ENCODE results near the gene BRWD1. TPM values are rescaled to one million over a fixed set of nuclear protein-coding genes. Genes with fewer than 3 reads are reported as not detected.
"Not testable (repeated sequence)": the region's sequence is repeated elsewhere in the genome, so short reads cannot be mapped to it uniquely, and the experiment has no call there.

Gene BRWD1
- polyA plus RNA-seq, 4 donors, result 8.6 to 33.5 (median 9.9) TPM

DNA sequence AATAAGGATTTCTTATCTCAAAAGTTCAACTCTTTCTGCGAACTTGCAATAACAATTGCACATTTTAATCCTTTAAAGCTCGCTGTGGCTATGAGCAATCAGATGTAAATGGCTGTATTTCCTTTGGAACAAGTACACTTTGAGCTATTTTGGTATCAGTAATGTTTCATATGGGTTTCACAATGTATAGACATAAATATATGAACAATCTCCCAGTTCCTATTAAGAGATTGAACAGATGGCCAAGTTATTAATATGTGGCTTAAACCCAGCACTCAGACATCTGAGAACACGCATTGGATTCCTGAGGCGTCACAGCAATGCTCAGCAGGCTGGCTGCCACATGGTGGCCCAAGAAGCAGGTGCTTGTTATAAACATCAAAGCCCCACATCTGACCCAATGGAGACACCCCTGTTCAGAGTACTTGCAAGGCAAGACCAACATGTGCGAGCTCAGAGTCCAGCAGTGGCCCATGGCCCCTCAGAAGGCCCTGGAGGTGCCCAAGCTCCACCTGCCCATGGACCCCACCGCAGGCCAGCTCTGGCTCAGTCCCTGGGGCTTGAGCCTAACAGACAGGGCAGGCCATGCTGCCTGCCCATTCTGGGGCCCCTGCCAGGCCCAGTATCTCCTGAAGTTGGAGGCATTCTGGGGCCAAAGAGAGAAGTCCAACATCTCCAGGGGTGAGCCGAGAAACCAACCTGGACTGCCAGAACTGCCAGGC lies 153.9 kb downstream of the BRWD1 start:
- WGBS, 3 donors, result 80 to 86% (median 83%) methylated on average over 7 of the region's 7 CpGs
- no peak for FAIRE-seq
- Histone ChIP-seq H3K27me3 (ENCODE audit: control insufficient read depth in 3 of 3, insufficient read depth in 3 of 3, low read length in 3 of 3) (peaks cover 0 to 2% (median 0%) of the 10 kb centered on the region in 3 donors), H3K4me3 (ENCODE audit: low read depth in 1 of 3, low read length in 3 of 3) (no peak overlapping the region), H3K9me3 (ENCODE audit: control insufficient read depth in 2 of 2, insufficient read depth in 1 of 2, low read depth in 1 of 2, low read length in 1 of 2) (peaks cover 0 to 6% of the 10 kb centered on the region in 2 donors), H3K36me3 (ENCODE audit: control insufficient read depth in 3 of 3, insufficient read depth in 2 of 3, low read depth in 1 of 3, low read length in 3 of 3) (no peaks in the 10 kb centered on the region), H3K27ac (ENCODE audit: low read depth in 1 of 3, low read length in 2 of 3) (no peak overlapping the region), H3K4me1 (ENCODE audit: control insufficient read depth in 3 of 3, insufficient read depth in 2 of 3, low read depth in 1 of 3, low read length in 2 of 3) (no peaks in the 10 kb centered on the region)
- DNase-seq, result no peak

DNA sequence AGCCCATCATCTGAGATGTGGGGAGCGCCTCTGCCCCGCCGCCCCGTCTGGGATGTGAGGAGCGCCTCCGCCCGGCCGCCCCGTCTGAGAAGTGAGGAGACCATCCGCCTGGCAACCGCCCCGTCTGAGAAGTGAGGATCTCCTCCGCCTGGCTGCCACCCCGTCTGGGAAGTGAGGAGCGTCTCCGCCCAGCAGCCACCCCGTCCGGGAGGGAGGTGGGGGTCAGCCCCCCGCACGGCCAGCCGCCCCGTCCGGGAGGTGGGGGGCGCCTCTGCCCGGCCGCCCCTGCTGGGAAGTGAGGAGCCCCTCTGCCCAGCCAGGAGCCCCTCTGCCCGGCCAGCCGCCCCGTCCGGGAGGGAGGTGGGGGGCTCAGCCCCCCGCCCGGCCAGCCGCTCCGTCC lies 156.2 kb downstream of the BRWD1 start:
- 95 to 97% (median 97%) methylated on average over 26 to 34 of the region's 34 CpGs for WGBS, 3 donors
- not testable (repeated sequence) for H3K4me3 ChIP-seq (ENCODE audit: low read depth in 1 of 3, low read length in 3 of 3); H3K27ac ChIP-seq (ENCODE audit: low read depth in 1 of 3, low read length in 2 of 3); DNase-seq; H3K9me3 ChIP-seq (ENCODE audit: control insufficient read depth in 2 of 2, insufficient read depth in 1 of 2, low read depth in 1 of 2, low read length in 1 of 2); FAIRE-seq; H3K27me3 ChIP-seq (ENCODE audit: control insufficient read depth in 3 of 3, insufficient read depth in 3 of 3, low read length in 3 of 3); H3K4me1 ChIP-seq (ENCODE audit: control insufficient read depth in 3 of 3, insufficient read depth in 2 of 3, low read depth in 1 of 3, low read length in 2 of 3); H3K36me3 ChIP-seq (ENCODE audit: control insufficient read depth in 3 of 3, insufficient read depth in 2 of 3, low read depth in 1 of 3, low read length in 3 of 3)

DNA sequence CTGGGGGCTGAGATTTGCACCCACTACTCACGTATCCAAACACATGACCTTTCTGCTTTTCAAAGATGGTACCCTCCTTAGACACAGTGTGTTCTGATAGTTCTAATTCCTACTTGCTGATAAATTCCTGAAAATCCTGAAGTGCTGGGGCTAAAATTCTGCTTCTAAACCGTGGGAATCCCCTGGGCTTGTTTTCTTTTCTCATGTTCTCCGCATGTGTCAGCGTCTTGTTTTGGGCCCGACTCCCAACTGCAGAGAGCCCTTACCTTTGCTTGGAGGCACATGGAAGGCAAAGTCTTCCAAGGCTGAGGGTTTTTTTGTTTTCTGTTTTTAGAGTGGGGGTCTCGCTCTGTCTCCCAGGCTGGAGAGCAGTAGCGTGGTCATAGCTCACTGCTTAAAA lies 157.4 kb downstream of the BRWD1 start:
- Histone ChIP-seq H3K4me3 (ENCODE audit: low read depth in 1 of 3, low read length in 3 of 3) (no peak overlapping the region), H3K27ac (ENCODE audit: low read depth in 1 of 3, low read length in 2 of 3) (no peak overlapping the region), H3K4me1 (ENCODE audit: control insufficient read depth in 3 of 3, insufficient read depth in 2 of 3, low read depth in 1 of 3, low read length in 2 of 3) (no peaks in the 10 kb centered on the region), H3K36me3 (ENCODE audit: control insufficient read depth in 3 of 3, insufficient read depth in 2 of 3, low read depth in 1 of 3, low read length in 3 of 3) (no peaks in the 10 kb centered on the region), H3K27me3 (ENCODE audit: control insufficient read depth in 3 of 3, insufficient read depth in 3 of 3, low read length in 3 of 3) (no peaks in the 10 kb centered on the region), H3K9me3 (ENCODE audit: control insufficient read depth in 2 of 2, insufficient read depth in 1 of 2, low read depth in 1 of 2, low read length in 1 of 2) (no peaks in the 10 kb centered on the region)
- FAIRE-seq (no peak), DNase-seq (no peak)
- WGBS, 3 donors, result 87 to 92% (median 90%) methylated on average over 7 of the region's 7 CpGs

DNA sequence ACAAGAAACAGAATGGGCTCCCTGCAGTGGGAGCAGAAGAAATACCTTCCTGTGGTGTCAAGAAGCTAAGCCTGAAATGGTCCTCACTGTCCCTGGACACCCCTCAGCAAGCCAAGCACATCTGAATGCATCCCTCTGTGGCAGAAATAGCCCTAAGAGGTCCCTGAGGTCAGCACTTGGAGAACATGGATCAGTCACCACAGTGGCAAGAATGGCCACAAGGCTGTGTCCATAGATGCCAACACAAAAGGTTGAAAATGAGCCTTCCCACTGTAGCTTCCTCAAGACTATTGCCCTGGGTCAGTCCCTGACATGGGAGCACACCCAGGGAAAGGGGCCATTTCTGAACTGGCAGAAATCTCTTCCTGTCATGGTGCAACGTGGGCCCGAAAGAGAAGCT lies 157.9 kb downstream of the BRWD1 start:
- FAIRE-seq (no peak), DNase-seq (no peak)
- Histone ChIP-seq H3K27me3 (ENCODE audit: control insufficient read depth in 3 of 3, insufficient read depth in 3 of 3, low read length in 3 of 3) (no peaks in the 10 kb centered on the region), H3K36me3 (ENCODE audit: control insufficient read depth in 3 of 3, insufficient read depth in 2 of 3, low read depth in 1 of 3, low read length in 3 of 3) (no peaks in the 10 kb centered on the region), H3K27ac (ENCODE audit: low read depth in 1 of 3, low read length in 2 of 3) (no peak overlapping the region), H3K9me3 (ENCODE audit: control insufficient read depth in 2 of 2, insufficient read depth in 1 of 2, low read depth in 1 of 2, low read length in 1 of 2) (no peaks in the 10 kb centered on the region), H3K4me1 (ENCODE audit: control insufficient read depth in 3 of 3, insufficient read depth in 2 of 3, low read depth in 1 of 3, low read length in 2 of 3) (no peaks in the 10 kb centered on the region), H3K4me3 (ENCODE audit: low read depth in 1 of 3, low read length in 3 of 3) (no peak overlapping the region)
- WGBS, 3 donors, result 90 to 94% (median 94%) methylated on average over 2 of the region's 2 CpGs

DNA sequence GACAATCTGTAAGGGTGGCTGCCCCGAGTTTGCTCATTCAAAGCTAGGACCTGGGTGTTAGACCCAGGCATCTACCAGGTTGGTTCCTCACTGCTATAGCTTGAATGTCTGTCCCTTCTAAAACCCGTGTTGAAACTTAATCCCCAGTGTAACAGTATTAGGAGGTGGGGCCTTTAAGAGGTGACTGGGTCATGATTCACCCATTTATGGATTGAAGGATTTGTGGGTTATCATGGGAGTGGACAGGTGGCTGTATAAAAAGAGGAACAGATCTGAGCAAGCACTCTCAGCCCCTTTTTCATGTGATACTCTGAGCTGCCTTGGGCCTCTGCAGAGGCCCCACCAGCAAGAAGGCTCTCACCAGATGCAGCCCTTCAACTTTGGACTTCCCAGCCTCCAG lies 159.6 kb downstream of the BRWD1 start:
- no peak for DNase-seq
- H3K4me1 ChIP-seq (ENCODE audit: control insufficient read depth in 3 of 3, insufficient read depth in 2 of 3, low read depth in 1 of 3, low read length in 2 of 3), result no peaks in the 10 kb centered on the region
- no peaks in the 10 kb centered on the region for H3K27me3 ChIP-seq (ENCODE audit: control insufficient read depth in 3 of 3, insufficient read depth in 3 of 3, low read length in 3 of 3)
- no peak overlapping the region for H3K4me3 ChIP-seq (ENCODE audit: low read depth in 1 of 3, low read length in 3 of 3)
- no peak for FAIRE-seq
- H3K27ac ChIP-seq (ENCODE audit: low read depth in 1 of 3, low read length in 2 of 3), result no peak overlapping the region
- H3K9me3 ChIP-seq (ENCODE audit: control insufficient read depth in 2 of 2, insufficient read depth in 1 of 2, low read depth in 1 of 2, low read length in 1 of 2), result peaks cover 0 to 1% of the 10 kb centered on the region in 2 donors
- no peaks in the 10 kb centered on the region for H3K36me3 ChIP-seq (ENCODE audit: control insufficient read depth in 3 of 3, insufficient read depth in 2 of 3, low read depth in 1 of 3, low read length in 3 of 3)
- WGBS, 3 donors, result 85 to 93% (median 88%) methylated on average over 2 of the region's 2 CpGs

DNA sequence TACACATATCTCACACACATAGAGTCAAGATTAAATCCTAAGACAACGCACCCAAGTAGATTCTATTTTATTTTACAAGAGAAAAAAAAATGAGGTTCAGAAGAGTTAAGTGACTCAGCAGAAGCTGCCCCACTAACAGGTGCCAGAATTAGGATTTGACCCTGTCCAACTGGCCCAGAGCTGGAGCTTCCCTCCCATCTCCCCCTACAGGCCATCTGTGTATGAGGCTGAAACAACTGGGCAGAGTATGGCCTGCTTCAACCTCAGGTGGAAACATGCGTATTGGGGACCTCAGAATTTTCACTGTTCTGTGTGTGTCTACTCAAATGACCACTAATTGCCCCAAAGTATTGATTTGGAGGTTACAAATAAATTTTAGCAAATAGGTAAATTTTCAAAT lies 160.1 kb downstream of the BRWD1 start:
- DNase-seq (no peak), FAIRE-seq (no peak)
- no peak overlapping the region for H3K4me3 ChIP-seq (ENCODE audit: low read depth in 1 of 3, low read length in 3 of 3)
- H3K9me3 ChIP-seq (ENCODE audit: control insufficient read depth in 2 of 2, insufficient read depth in 1 of 2, low read depth in 1 of 2, low read length in 1 of 2), result peaks cover 0 to 2% of the 10 kb centered on the region in 2 donors
- H3K4me1 ChIP-seq (ENCODE audit: control insufficient read depth in 3 of 3, insufficient read depth in 2 of 3, low read depth in 1 of 3, low read length in 2 of 3), result no peaks in the 10 kb centered on the region
- no peak overlapping the region for H3K27ac ChIP-seq (ENCODE audit: low read depth in 1 of 3, low read length in 2 of 3)
- no peaks in the 10 kb centered on the region for H3K36me3 ChIP-seq (ENCODE audit: control insufficient read depth in 3 of 3, insufficient read depth in 2 of 3, low read depth in 1 of 3, low read length in 3 of 3)
- 94 to 98% (median 98%) methylated on average over 2 of the region's 2 CpGs for WGBS, 3 donors
- H3K27me3 ChIP-seq (ENCODE audit: control insufficient read depth in 3 of 3, insufficient read depth in 3 of 3, low read length in 3 of 3), result no peaks in the 10 kb centered on the region

DNA sequence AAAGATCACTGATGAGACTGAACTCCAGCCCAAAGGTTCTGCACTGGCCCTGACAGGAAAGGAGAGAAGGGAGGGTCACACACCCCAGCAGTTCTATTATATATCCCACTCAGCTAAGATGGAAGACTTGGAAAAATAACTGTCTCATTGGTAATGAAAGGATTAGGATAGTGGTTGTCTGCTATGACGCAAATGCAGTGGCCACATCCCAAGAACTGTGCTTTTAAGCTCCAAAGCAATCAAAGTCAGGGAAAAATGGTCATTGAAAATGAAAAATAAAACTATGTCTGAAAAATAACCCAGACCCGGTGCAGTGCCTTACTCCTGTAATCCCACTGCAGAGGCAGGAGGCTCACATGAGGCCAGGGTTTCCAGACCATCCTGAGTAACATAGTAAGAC lies 161.2 kb downstream of the BRWD1 start:
- WGBS, 3 donors, result 87 to 97% (median 96%) methylated on average over 2 of the region's 2 CpGs
- Histone ChIP-seq H3K9me3 (ENCODE audit: control insufficient read depth in 2 of 2, insufficient read depth in 1 of 2, low read depth in 1 of 2, low read length in 1 of 2) (peaks cover 0 to 2% of the 10 kb centered on the region in 2 donors), H3K4me3 (ENCODE audit: low read depth in 1 of 3, low read length in 3 of 3) (no peak overlapping the region), H3K36me3 (ENCODE audit: control insufficient read depth in 3 of 3, insufficient read depth in 2 of 3, low read depth in 1 of 3, low read length in 3 of 3) (no peaks in the 10 kb centered on the region), H3K27ac (ENCODE audit: low read depth in 1 of 3, low read length in 2 of 3) (no peak overlapping the region), H3K4me1 (ENCODE audit: control insufficient read depth in 3 of 3, insufficient read depth in 2 of 3, low read depth in 1 of 3, low read length in 2 of 3) (no peaks in the 10 kb centered on the region), H3K27me3 (ENCODE audit: control insufficient read depth in 3 of 3, insufficient read depth in 3 of 3, low read length in 3 of 3) (no peaks in the 10 kb centered on the region)
- no peak for DNase-seq
- no peak for FAIRE-seq

DNA sequence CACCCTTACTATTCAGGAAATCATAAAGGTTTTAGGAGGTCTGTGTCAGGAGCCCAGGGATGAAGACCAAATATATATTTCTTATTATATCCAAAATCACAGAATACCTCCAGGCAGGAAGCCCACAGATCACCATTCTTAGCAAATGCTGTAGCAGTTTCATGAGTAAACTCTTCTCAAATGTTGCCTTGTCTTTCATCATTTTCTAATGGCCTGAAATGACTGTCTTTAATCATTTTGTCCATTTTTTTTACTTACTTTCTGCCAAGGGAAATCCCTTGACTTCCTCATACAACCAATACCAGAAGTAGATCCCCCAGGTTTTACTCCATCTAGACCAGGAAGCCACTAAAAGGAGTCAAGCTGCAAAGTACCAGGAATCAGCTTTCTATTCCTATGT lies 162.6 kb downstream of the BRWD1 start:
- no peak for FAIRE-seq
- Histone ChIP-seq H3K9me3 (ENCODE audit: control insufficient read depth in 2 of 2, insufficient read depth in 1 of 2, low read depth in 1 of 2, low read length in 1 of 2) (peaks cover 0 to 2% of the 10 kb centered on the region in 2 donors), H3K36me3 (ENCODE audit: control insufficient read depth in 3 of 3, insufficient read depth in 2 of 3, low read depth in 1 of 3, low read length in 3 of 3) (no peaks in the 10 kb centered on the region), H3K27ac (ENCODE audit: low read depth in 1 of 3, low read length in 2 of 3) (no peak overlapping the region), H3K4me1 (ENCODE audit: control insufficient read depth in 3 of 3, insufficient read depth in 2 of 3, low read depth in 1 of 3, low read length in 2 of 3) (no peaks in the 10 kb centered on the region), H3K27me3 (ENCODE audit: control insufficient read depth in 3 of 3, insufficient read depth in 3 of 3, low read length in 3 of 3) (no peaks in the 10 kb centered on the region), H3K4me3 (ENCODE audit: low read depth in 1 of 3, low read length in 3 of 3) (no peak overlapping the region)
- DNase-seq, result no peak

DNA sequence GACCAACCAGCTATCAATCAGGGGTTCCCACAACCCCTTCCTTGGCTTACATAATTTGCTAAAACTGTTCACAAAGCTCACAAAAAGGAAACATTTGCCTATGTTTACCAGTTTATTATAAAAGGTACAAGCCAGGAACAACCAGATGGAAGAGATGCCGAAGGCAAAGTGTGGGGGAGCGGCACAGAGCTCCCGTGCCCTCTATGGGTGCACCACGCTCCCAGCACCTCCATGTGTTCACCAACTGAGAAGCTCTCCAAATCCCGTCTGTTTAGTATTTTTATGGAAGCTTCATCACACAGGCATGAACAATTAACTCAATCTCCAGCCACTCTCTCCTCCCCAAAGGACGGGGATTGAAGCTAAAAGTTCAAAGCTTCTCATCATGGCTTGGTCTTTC lies 163.1 kb downstream of the BRWD1 start:
- WGBS, 3 donors, result 89 to 90% (median 90%) methylated on average over 6 of the region's 6 CpGs

More for the DNA sequence above, 163.1 kb downstream of the BRWD1 start:
- Histone ChIP-seq H3K36me3 (ENCODE audit: control insufficient read depth in 3 of 3, insufficient read depth in 2 of 3, low read depth in 1 of 3, low read length in 3 of 3) (no peaks in the 10 kb centered on the region), H3K27ac (ENCODE audit: low read depth in 1 of 3, low read length in 2 of 3) (no peak overlapping the region), H3K9me3 (ENCODE audit: control insufficient read depth in 2 of 2, insufficient read depth in 1 of 2, low read depth in 1 of 2, low read length in 1 of 2) (peaks cover 0 to 2% of the 10 kb centered on the region in 2 donors), H3K27me3 (ENCODE audit: control insufficient read depth in 3 of 3, insufficient read depth in 3 of 3, low read length in 3 of 3) (no peaks in the 10 kb centered on the region), H3K4me3 (ENCODE audit: low read depth in 1 of 3, low read length in 3 of 3) (no peak overlapping the region), H3K4me1 (ENCODE audit: control insufficient read depth in 3 of 3, insufficient read depth in 2 of 3, low read depth in 1 of 3, low read length in 2 of 3) (no peaks in the 10 kb centered on the region)
- no peak for FAIRE-seq
- DNase-seq, result no peak
